GM23338 (cell line): ENCODE data around the gene SMURF1.

Experiments
- CREB1 ChIP-seq: fragments of 250-450 bp; sonication (Bioruptor Pico); IDR thresholded peaks from 2 replicates; pipeline ENCODE4 v1.5.0; 2020; ENCODE audit warnings: low read depth, mild to moderate bottlenecking, moderate library complexity
- CTCF ChIP-seq, 2 experiments: fragments of 200-600 bp in 1 of 2; sonication (generic) in 1 of 2; conservative IDR thresholded peaks; 2 replicates each; pipeline versions ENCODE4 v1.5.1 to v1.6.1; 2016 to 2017; ENCODE audit warnings: antibody characterized with exemption in 2 of 2, low read depth in 2 of 2, mild to moderate bottlenecking in 2 of 2, moderate library complexity in 1 of 2
- ETS1 ChIP-seq: IDR thresholded peaks from 2 replicates; pipeline ENCODE4 v1.6.1; 2016; ENCODE audit warnings: antibody characterized with exemption
- EZH2 ChIP-seq: fragments of 200-600 bp; sonication (generic); IDR thresholded peaks from one replicate; pipeline ENCODE4 v1.8.0; 2017; ENCODE audit warnings: antibody characterized with exemption, mild to moderate bottlenecking, low read depth; ENCODE audit not compliant: unreplicated experiment
- EZH2phosphoT487 ChIP-seq: fragments of 200-600 bp; sonication (generic); IDR thresholded peaks from one replicate; pipeline ENCODE4 v1.8.1; 2018; ENCODE audit warnings: antibody characterized with exemption; ENCODE audit not compliant: unreplicated experiment
- JUNB ChIP-seq: IDR thresholded peaks from one replicate; pipeline ENCODE4 v1.6.1; 2016; ENCODE audit warnings: antibody characterized with exemption; ENCODE audit not compliant: unreplicated experiment
- NANOG ChIP-seq: IDR thresholded peaks from 2 replicates; pipeline ENCODE4 v1.6.1; 2016; ENCODE audit warnings: antibody characterized with exemption, borderline replicate concordance
- POLR2AphosphoS5 ChIP-seq: IDR thresholded peaks from 2 replicates; pipeline ENCODE4 v1.6.1; 2016; ENCODE audit warnings: antibody characterized with exemption, low read depth
- REST ChIP-seq: IDR thresholded peaks from one replicate; pipeline ENCODE4 v1.6.1; 2018; ENCODE audit warnings: antibody characterized with exemption; ENCODE audit not compliant: unreplicated experiment
- STAT1 ChIP-seq: IDR thresholded peaks from one replicate; pipeline ENCODE4 v1.6.1; 2016; ENCODE audit warnings: antibody characterized with exemption; ENCODE audit not compliant: unreplicated experiment
- ZNF114 ChIP-seq: fragments of 250-450 bp; sonication (Bioruptor Pico); IDR thresholded peaks from 2 replicates; pipeline ENCODE4 v1.5.0; 2020; ENCODE audit warnings: mild to moderate bottlenecking, moderate library complexity
- ZNF331 ChIP-seq: fragments of 250-450 bp; sonication (Bioruptor Pico); IDR thresholded peaks from 2 replicates; pipeline ENCODE4 v1.5.0; 2020; ENCODE audit warnings: low read depth, mild to moderate bottlenecking, moderate library complexity
- ZNF462 ChIP-seq: fragments of 250-450 bp; sonication (Bioruptor Pico); IDR thresholded peaks from 2 replicates; pipeline ENCODE4 v1.5.0; 2020; ENCODE audit warnings: mild to moderate bottlenecking, moderate library complexity

GRCh38 chr7:98995111-98995510, 148.8 kb downstream of the SMURF1 start:
- TF ChIP-seq CTCF (conservative IDR thresholded peaks at IDR 0.05; ENCODE audit: low read depth in 2 of 2), result no peak
- no peak for TF ChIP-seq EZH2phosphoT487
- no peak for TF ChIP-seq REST
- TF ChIP-seq POLR2AphosphoS5, result no peak
- TF ChIP-seq EZH2, result no peak
- no peak for TF ChIP-seq NANOG
- TF ChIP-seq ZNF114, result no peak
- no peak for TF ChIP-seq CREB1 (CRISPR knock-in tag)
- no peak for TF ChIP-seq JUNB
- no peak for TF ChIP-seq STAT1
- no peak for TF ChIP-seq ETS1
- no peak for TF ChIP-seq ZNF331 (CRISPR knock-in tag)
- TF ChIP-seq ZNF462 (CRISPR knock-in tag), result no peak
